Esophagus muscularis mucosa (tissue), 3 donors: Measurements from ENCODE around the gene CX3CR1.
"Not testable (repeated sequence)": the region's sequence is repeated elsewhere in the genome, so short reads cannot be mapped to it uniquely, and the experiment has no call there.

Experiments
- CTCF ChIP-seq, 3 experiments: fragments of 200-600 bp in 2 of 3; fragments of 450-650 bp in 1 of 3; sonication (generic) in 2 of 3; IDR thresholded peaks; one replicate each; pipeline ENCODE4 v1.5.1; 2017 to 2019; ENCODE audit warnings: antibody characterized with exemption in 3 of 3, mild to moderate bottlenecking in 2 of 3, moderate library complexity in 1 of 3
- POLR2A ChIP-seq: fragments of 450-650 bp; IDR thresholded peaks from one replicate; pipeline ENCODE4 v1.6.1; 2017; ENCODE audit warnings: antibody characterized with exemption, moderate library complexity, mild to moderate bottlenecking, low read depth
- POLR2AphosphoS5 ChIP-seq, 2 donors: sonication (generic); formaldehyde crosslinking; IDR thresholded peaks; one replicate each; pipeline ENCODE4 v1.6.1; 2017; ENCODE audit warnings: antibody characterized with exemption in 2 of 2

- not testable (repeated sequence) for TF ChIP-seq CTCF (IDR thresholded peaks at IDR 0.05); POLR2A; POLR2AphosphoS5 (IDR thresholded peaks at IDR 0.05)
These were observed 41.7 kb upstream of the CX3CR1 start for GRCh38 chr3:39321574-39321983.
